DMS114 treated with DMSO at 0.1 percent for 48 hours (cell line): ENCODE measurements around the gene NFIB.

Source experiments
- DNase-seq: peaks from one replicate; lab custom pipeline; 2025; ENCODE audit not compliant: unreplicated experiment; lab: John Stamatoyannopoulos, UW

The NFIB gene

DNA sequence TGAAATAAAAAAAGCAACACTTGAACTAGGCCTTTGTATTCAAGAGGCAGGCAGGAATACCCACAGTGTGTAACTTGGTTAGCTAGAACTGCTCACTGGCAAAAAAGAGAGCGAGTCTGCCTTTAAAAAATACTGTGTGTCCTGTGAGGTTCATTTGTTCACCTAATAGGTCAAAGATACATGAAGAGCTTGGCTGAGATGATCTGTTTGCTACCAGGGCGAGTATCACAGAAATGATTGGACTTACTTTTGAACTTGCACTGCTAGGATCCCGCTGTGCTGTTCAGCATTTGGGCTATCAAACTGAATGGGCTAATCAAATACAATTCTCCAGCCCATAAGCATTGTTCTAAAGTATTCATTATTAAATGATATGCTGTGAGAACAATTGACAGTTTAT, 229.1 kb downstream of the NFIB start:
- DNase-seq: no peak

DNA sequence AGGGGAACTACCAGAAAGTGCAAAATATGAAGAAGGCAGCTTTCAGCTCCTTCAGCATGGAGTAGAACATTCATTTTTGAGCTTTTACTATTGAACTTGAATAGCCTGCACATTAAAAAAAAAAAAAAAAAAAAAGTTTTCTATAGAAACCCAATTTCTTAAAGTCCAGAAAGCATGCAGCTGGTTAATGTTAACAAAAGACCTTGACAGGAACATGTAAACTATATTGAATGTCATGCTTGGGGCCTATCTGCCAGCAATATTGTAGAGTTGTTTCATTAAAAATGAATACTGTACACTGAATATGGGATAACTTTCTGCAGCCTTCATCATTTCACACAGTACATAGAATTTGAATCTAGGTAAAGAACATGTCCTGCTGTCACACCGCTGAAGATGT, 230.6 kb downstream of the NFIB start:
- no peak for DNase-seq

DNA sequence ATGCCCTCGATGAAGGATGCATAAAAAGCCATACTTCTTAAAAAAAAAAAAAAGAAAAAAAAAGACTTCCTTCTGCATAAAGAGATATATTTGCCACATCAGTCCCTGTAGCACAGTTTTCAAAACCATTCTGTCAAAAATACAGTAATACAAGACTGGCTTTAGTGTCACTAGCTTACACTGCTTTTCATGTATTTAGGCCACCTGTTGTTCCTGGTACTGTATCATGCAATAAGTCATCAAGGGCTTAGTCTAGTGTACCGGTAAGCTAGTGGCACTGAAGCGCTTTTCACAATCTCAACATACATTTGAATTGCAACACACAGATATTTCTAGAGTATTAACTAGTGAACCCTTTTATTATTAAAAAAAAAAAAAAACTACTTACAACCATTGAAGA, 231.2 kb downstream of the NFIB start:
- DNase-seq: no peak

DNA sequence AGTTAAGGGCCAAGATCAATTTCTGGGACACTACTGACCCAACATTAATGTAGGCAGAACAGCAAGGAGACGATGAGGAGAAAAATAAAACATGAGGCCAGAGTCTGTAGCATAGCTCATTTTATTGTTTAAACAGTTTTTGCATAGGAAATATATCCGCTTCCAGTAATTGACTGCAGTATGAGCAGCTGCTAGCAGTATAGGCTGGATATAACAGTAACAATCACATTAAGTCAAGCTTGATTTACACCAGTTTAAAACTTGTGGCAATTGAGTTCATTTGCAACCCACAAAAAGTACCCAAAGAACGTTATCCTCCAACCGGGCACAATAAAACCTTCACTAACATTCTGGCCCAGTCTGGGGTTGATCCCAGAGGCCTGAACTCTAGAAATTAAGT, 232.2 kb downstream of the NFIB start:
- no peak for DNase-seq

DNA sequence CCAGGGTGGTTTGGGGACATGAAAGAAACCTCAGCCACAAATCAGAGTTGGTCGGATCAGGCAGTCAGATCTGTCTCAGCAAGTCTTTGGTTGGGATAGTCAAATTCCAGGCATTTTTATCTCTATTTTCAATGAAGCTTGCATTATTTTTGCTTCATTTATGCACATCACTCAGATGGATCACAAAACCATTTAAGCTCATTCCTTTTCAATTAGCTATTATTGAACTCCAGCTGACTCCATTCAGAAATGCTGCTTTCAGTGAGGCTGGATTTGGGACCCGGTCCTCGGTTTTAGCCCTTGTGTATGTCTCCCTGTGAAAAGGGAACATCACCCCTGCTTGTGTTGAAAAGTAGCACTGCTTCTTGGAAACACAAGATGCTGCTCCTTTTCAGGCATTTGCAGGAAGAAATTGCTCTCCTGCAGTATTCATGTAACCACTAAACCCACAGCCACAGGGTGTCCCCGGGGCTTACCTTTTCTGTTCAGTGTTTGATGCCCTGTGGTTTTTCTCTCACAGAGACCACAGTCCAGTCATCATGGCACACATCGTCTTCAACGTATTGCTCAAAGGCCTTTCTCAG, 232.9 kb downstream of the NFIB start:
- no peak for DNase-seq

DNA sequence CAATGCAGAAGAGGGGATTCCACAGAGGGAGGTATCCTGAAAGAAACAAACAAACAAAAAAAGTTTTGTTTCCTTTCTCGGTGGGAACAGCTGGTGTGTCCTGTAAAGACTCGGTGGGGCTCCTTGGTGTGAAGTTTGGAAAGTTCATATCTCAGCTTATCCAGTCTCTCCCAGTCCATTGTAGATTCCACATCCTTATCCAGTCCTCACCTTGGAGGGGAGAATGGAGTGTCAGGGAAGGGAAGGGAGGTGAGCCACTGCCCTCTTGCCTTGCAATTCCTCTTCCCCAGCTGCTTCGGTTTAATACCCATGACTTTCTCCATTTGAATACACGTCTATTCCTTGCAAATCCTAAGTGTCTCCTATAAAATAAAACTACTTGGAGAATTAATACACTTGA, 234.5 kb downstream of the NFIB start:
- no peak for DNase-seq

DNA sequence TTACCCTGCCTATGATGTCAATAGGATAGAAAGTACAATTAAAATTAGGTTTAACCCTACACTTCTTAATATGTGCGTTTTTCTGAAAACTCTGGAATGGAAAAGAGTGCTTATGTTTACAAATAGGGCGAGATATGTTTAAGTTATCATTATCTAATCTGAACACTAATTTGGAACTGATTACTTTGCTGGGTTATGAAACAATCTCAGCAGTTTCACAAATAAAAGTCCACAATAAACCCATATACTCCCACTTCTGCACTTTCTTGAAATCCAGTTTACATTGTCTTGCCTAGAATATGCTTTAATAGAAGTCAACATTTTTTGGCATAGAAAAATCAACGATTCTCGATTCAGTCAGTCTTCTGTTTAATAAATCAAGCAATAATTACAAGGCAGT, 236.3 kb downstream of the NFIB start:
- no peak for DNase-seq

DNA sequence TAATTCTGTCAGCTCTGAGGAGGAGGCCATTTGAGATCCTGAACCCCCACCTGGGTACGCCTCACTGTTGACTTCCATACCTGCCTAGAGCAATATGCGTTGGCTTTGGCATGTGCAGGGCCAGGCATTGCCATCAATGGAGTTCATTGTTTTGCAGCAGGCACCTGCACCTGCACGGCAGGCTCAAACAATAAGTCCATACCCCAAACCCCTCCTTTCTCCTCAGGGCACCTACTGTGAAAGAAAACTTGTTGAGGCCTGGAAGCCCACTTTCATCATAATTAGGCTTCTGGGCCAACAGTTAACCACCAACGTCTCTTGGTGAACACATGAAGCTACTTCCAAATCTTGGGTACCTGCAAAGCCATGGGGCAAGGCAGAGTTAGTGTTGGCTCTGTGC, 238.7 kb downstream of the NFIB start:
- no peak for DNase-seq

DNA sequence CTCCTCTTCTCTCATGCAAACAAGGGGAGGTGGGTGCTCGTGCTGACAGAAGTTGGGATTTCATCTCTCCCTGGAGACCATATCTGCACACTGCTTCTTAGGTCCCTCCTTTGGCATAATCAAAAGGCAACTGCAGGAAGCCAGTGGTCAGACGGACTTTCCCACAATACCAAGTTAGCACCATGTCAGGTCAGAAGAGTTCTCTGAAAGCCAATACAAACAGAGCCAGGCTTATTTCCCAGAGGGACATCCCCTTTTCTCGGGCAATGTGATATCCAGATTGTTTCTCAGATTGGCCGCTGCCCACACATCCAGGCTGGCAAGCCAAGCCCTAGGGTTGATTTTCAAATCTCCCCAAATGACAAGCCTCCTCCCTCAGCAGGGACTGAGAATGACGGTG, 241.1 kb downstream of the NFIB start:
- no peak for DNase-seq

DNA sequence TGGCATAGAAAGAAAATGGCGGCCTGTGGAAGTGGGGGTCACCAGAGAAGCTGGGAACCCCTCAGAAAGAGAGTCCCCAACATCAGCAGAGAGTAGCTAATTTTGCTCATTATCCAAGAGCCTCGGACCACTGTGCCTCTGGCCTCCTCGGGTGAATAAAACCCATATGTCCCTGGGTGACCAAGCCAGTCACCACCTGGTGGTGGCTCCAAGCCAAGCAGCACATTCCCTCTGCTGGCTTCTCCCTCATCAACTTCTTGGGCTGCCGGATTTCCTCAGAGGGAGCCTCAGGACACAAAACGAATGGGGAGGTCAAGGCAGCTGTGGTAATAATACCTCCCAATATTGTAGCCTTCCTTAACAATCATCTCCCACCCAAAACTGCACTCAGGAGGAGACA, 242.5 kb downstream of the NFIB start:
- no peak for DNase-seq

DNA sequence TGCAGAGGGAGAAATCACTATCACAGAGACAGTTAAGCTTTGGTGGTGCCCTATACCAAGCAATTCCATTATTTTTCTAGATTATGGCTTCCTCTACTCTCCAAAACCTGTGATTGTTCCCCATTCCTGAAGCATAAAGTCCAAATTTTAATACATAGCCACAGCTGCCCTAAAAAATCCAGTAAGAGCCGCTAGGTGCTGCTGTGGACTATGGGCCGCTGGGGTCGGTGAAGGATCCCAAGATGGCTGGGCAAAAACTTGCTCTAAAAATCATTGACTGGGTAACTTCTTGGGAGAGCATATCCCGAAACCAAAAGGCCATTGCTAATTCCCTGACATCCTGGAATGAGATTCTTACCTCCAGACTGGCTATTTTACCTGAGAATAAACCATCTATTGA, 245.3 kb downstream of the NFIB start:
- DNase-seq: no peak

DNA sequence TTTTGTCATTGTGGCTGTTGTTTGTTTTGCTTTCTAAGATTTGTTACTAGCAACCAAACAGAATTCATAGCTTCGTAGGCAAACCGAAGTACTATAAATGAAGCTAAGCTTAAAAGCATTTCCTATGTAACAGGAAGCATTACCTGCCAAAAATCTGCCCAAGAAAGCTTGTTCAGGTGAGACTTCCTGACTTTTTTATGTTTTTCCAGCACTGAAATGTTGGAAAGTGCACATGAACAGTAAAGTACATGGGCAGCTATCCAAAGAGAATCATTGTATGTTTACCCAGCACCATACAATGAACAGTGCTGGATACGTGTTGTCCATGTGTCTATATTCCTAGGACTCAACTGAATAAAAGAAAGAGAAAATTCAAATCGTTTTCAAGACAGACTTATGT, 247.1 kb downstream of the NFIB start:
- no peak for DNase-seq

DNA sequence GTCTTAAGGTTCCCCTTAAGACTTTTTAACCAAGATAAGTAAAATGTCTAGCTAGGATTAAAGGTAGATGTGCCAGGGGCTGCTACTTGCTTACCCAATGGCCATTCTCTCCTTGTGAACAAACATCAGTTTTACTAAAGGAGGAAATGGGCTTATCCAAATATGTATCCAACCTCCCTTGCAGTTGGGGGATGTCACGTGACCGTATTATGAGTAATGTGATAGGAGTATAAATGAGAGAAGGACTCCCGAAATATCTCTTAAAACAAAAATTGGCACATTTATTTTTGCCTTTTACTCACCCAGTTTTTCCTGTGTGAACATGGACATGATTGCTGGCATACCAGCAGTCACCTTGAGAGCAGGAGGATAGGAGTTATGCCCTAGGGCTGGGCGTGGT, 247.9 kb downstream of the NFIB start:
- no peak for DNase-seq

DNA sequence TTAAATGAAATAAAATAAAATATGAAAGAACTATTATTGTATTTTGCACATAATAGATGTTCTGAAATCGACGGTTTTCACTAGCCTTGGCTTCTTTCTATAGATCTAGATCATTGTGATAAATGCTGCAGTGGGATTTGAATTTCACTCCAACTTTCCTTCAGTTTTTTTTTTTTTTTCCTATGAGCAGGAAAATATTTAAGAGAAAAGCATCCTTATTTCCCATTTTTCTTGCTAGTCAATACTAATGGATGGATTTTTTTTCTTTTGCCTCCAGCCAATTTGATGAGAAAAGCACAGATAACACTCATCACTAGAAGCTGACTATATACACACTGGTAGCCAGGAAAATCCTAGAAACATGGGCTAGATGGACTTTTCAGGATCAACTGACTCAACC, 249.0 kb downstream of the NFIB start:
- DNase-seq: no peak

DNA sequence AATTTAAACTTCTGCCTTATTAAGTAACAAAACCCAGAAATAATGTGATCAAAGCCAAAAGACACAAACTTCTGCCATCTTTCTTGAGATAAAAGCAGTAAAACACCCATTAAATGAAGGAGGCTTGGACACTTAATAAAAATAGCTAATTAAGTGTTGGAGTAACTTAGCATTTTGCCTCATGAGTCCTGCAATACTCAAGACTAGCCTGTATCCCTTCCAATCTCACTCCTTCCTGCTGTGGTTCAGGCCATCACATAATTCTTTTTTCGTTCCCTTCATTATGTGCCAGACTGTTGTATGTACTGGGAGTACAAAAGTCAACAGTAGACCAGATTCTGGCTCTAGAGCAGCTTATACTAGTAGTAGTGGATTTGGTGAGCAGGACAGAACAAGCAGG, 250.2 kb downstream of the NFIB start:
- DNase-seq: no peak

DNA sequence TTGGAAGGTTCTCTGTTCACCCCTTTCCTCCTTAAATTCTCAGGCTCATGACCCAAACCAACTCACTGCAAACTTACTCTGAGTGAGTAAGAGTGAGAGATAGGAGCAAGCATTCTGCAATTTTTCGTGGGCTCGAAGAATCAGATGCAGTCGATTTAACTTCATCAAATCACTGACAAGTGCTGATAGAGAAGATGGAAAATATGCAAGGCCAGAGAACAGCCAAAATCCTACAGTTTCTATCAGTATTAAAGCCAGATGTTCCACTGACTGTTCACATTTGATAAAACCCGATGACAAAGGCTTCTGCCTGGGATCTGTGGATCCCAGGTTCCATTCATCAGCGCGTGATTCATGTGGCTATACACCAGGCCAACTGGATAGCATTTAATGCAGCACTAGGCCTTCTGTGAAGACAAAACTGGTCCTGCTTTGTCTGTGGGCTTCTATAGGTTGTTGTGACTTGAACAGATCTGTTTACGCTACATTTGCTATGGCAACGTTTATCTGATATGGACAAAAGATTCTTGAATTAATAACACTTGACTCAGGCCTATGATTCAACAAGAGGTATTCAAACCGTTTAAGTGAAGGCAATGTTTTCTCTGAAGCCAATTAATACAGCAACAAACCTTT, 251.2 kb downstream of the NFIB start:
- DNase-seq: no peak

DNA sequence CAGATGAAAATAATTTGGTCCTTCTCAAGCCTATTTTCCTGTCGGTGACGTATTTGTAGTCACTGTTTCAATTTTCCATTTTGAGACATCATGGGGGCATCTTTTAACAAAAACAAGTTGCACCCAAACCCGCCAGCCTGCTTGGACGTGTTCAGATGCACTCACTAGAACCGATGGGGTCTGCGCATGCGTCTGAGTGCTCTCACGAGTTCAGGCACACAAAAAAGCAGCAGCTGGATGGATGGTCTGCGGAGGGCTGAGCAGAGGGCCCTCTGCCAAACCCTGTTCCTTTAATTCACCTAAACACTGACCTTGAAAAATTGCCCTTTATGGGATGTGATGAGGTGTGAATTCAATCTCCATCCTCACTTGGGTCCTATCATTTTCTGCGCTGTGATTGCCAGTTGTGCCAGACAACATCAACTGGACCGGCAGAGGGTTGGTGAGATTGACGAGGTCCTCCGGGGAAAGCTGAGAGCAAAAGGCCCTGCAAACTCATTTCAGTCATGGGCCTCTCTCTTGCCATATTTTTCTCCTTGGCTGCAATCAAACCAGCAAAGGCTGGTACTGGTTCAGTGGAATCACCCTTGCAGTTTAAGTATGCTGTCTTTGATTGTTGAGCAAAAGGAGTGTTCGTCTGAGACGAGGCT, 251.9 kb downstream of the NFIB start:
- DNase-seq: no peak

DNA sequence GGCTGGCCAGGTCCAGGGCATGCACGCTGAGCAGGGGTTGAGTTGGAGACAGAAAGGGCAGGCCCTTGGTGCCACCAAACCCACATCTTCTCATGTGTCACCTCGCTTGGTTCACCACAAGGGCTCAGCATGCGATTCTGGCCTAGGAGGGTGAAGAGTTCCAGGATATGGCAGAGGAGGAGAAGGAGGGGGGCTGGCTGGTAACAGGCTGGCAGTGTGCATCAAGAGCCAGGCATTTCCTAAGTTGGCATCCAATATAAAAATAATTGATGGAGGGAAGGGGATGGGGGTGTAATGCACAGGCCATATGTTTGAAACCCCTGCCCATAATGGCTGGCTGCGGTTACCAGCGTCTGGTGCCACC, 255.6 kb downstream of the NFIB start:
- no peak for DNase-seq

DNA sequence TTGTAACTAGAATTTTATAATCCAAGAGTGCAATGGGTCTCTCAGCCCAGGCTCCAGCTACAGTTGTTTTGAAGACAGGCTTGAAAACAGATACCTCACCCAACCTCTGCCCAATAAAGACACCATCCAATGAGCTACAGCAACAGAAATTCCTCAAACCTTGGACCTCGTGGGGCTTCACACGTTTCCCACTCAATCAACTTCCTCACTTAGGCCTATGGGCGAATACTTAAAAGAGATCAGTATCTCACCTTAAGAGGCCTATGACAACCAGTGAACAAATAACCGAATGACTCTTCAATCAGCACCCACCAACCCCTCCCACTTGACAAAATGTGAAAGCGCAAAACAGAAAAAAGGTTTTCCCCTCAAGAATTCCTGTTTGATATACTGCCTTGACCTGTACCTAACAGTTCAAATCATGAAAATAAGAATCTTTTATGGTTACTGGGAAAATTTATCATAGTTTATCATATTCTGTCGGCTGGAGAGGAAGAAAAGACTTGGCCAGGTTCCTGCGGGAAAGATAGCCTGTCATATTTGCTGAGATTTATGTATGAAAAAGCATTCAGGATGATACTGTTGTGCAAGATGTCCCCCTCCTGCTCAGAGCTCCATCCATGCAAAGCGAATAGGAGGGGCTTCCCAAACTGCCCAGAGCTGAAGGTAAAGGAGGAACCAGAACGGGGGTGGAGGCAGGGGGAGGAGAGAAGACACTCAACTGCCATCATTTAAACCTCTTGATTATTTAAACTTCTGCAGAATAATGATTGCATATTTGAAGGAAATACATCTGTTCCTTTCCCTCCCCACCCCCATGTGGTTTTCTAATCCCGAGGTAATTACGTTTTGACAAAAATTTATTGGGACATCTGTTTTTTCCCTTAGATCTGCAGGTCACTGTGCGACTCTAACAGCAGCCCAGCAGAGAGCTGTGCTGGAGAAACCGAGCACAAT, 256.3 kb downstream of the NFIB start:
- DNase-seq: no peak

DNA sequence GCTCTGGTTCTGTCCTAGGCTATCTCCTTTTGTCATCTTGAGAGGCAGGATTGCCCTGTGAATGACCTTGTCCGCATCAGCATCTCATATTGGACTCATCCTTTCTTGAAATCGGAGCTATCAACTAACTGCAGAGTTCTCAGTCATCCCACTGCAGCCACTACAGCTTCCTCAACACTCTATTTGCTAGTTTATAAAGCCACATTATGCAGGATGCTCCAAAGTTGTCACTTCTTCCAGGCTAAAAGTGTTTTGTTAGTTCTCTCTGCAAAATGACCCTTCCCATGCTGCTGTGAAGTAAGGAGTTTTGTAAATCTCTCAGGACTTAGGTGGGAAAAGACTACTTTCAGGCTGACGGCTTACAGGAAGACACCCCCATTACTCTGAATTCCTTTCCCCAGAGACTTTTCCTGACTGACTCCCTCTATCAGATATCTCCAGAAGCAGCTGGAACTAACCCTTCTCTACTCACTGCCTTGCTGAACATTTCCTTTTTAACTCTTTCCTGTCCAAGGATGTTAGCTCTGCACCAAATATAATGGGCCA, 257.6 kb downstream of the NFIB start:
- DNase-seq: no peak

DNA sequence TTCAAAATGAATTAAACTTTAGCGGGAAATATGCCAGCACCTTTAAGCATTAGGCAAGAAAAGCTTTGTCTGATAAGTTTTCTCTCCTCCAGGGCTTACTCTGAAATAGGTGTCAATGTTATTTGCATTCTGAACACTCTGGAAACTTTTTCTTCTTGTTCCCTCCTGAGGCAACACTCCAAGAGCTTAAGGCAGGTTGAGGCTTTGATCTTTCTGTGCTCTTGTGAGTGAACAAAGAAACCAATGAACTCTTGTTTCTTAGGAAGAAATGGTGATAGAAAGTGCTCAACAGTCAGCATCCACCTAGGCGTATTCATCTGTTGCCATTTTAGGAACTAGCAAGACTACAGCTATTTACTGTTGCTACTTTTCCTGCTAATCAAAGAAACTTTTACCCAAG, 259.8 kb downstream of the NFIB start:
- DNase-seq: no peak

DNA sequence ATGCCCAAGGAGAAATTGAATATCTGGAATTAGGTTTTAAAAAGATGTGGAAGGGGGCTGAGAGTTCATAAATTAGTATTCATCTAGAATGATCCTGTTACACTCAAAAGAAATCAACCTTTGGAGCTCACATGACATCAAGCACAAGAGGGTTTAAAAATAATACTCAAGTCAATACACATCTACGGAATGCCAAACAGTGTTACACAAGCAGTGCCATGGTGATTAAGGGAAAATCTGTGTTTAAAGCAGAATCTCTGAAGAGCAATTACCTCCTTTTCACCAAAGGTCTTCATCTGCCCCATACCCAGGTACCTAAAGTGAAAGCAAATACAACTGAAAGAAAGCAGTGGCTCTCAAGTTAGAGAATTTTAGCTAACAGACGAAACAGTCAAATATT, 261.6 kb downstream of the NFIB start:
- DNase-seq: no peak
